K562 (cell line): ENCODE results near the gene GPRIN2.
"Not testable (repeated sequence)": the region's sequence is repeated elsewhere in the genome, so short reads cannot be mapped to it uniquely, and the experiment has no call there.

Source experiments
- ARHGAP35 ChIP-seq: fragments of 450-650 bp; IDR thresholded peaks from 2 replicates; pipeline ENCODE4 v1.6.1; 2018; ENCODE audit not compliant: partially characterized antibody
- ELF2 ChIP-seq: fragments of 250-450 bp; sonication (Bioruptor Pico); IDR thresholded peaks from 2 replicates; pipeline ENCODE4 v1.5.0; 2021; ENCODE audit warnings: mild to moderate bottlenecking
- GMEB1 ChIP-seq: fragments of 250-450 bp; sonication (Bioruptor Pico); IDR thresholded peaks from 2 replicates; pipeline ENCODE4 v1.4.0; 2020; ENCODE audit warnings: mild to moderate bottlenecking
- GTF2F1 ChIP-seq: IDR thresholded peaks from 2 replicates; pipeline ENCODE4 v1.6.1; 2011; ENCODE audit warnings: low read depth, low read length, improper control_type of control experiment
- NR2F6 ChIP-seq: fragments of 450-650 bp; formaldehyde crosslinking; IDR thresholded peaks from 2 replicates; pipeline ENCODE4 v1.4.0; 2020; ENCODE audit warnings: mild to moderate bottlenecking
- SMC3 ChIP-seq: conservative IDR thresholded peaks from 2 replicates; pipeline ENCODE4 v1.6.1; 2011; ENCODE audit warnings: low read depth, low read length, improper control_type of control experiment; ENCODE audit not compliant: insufficient read depth
- SREBF2 ChIP-seq: sonication (generic); formaldehyde crosslinking; IDR thresholded peaks from 2 replicates; pipeline ENCODE4 v1.4.0; 2020; ENCODE audit warnings: mild to moderate bottlenecking, missing genetic modification reagents
- STAG1 ChIP-seq: sonication (generic); formaldehyde crosslinking; IDR thresholded peaks from 2 replicates; pipeline ENCODE4 v1.5.0; 2020; ENCODE audit warnings: missing genetic modification reagents, borderline replicate concordance
- TBP ChIP-seq: optimal IDR thresholded peaks from 2 replicates; pipeline ENCODE3; 2011; ENCODE audit warnings: low read depth, low read length, improper control_type of control experiment
- TCF7 ChIP-seq: sonication (generic); IDR thresholded peaks from 2 replicates; pipeline ENCODE4 v1.6.1; 2016; ENCODE audit warnings: antibody characterized with exemption, borderline replicate concordance
- YBX1 ChIP-seq: fragments of 450-650 bp; IDR thresholded peaks from 2 replicates; pipeline ENCODE4 v1.7.1; 2016; ENCODE audit warnings: mild to moderate bottlenecking

- TF ChIP-seq STAG1 (CRISPR knock-in tag); NR2F6; GMEB1 (CRISPR knock-in tag); ELF2 (CRISPR knock-in tag); YBX1; TBP; GTF2F1; TCF7; SMC3; SREBF2 (CRISPR knock-in tag); ARHGAP35: not testable (repeated sequence)
Observed at GRCh38 chr10:46596570-46596969, 40.1 kb upstream of the GPRIN2 start.
